Measurements from ENCODE around the gene CUL4B.

DNA sequence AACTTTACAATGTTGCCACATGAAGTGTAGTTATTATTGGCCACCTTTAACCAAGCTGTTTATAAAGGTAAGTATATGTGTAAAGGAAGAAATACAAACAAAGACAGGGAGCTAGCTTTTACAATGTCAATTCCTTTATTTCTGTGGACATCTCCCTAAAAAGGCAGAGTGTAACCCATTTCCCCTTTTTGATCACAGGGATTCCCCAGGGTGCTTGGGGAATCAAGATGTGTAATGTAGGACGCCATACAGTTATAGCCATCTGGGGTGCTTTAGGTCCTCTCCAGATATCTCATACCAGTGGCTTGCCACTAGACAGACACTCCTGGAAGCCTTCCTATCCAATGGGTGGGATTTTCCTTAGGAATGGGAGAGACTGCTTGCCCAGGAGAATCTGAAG lies 4.2 kb upstream of the CUL4B start:
- TF ChIP-seq, protein P1, sequence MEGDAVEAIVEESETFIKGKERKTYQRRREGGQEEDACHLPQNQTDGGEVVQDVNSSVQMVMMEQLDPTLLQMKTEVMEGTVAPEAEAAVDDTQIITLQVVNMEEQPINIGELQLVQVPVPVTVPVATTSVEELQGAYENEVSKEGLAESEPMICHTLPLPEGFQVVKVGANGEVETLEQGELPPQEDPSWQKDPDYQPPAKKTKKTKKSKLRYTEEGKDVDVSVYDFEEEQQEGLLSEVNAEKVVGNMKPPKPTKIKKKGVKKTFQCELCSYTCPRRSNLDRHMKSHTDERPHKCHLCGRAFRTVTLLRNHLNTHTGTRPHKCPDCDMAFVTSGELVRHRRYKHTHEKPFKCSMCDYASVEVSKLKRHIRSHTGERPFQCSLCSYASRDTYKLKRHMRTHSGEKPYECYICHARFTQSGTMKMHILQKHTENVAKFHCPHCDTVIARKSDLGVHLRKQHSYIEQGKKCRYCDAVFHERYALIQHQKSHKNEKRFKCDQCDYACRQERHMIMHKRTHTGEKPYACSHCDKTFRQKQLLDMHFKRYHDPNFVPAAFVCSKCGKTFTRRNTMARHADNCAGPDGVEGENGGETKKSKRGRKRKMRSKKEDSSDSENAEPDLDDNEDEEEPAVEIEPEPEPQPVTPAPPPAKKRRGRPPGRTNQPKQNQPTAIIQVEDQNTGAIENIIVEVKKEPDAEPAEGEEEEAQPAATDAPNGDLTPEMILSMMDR (IDR thresholded peaks at IDR 0.05; ENCODE audit: low read depth, low read length), result no peak
- no peak for TF ChIP-seq EZH2phosphoT487 (IDR thresholded peaks at IDR 0.05; ENCODE audit: low read depth)

All from OCI-LY3 (cell line).